GM19455 (cell line): ENCODE data around the gene PRR7.
"Not testable (repeated sequence)": the region's sequence is repeated elsewhere in the genome, so short reads cannot be mapped to it uniquely, and the experiment has no call there.

Experiments
- ATAC-seq: cut with Tn5 transposase; IDR thresholded peaks from one replicate; pipeline ENCODE4 v1.9.1; 2021; ENCODE audit not compliant: unreplicated experiment

Gene PRR7, protein sequence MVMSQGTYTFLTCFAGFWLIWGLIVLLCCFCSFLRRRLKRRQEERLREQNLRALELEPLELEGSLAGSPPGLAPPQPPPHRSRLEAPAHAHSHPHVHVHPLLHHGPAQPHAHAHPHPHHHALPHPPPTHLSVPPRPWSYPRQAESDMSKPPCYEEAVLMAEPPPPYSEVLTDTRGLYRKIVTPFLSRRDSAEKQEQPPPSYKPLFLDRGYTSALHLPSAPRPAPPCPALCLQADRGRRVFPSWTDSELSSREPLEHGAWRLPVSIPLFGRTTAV

DNA sequence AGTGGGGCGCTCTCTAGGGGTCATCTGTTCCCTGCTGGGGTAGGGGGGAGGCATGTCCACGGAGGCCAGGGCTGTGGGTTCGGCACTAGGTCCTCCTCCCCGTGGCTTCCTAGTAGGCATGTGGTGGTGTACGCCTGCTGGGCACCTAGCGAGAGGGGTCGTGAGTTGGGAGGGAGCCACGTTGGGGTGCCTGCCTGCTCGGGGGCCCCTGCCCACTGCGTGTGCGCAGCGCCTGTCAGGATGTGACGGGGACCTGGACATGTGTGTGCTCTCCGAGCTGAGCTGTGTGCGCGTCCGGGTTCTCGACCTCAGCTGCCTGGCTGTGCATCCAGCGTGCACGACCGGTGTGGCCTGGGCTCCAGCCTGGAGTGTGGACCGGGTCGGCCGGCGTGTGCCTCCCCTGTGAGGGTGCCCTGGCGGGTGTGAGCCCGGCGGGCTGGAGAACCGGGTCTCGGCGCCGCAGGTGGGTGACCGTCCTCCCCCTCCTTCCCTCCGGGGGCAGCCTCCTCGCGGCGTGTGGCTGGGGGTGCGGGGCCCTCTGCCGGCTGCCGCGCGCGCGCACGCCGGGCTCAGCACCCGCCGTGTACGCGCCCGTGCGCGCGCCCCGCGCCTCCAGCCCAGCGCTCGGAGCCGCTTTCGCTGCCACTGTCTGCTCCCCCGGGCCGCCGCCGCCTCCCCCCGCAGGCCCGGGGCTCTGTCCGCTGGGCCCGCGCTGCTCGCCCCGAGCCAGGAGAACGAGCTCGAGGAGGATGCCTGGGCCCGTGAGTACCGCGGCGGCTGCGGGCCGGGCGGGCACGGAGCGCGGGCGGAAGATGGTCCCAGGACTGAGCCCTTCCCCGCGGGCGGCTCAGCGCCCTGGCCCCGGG is at the start of gene PRR7:
Gene PRR7, plus strand, starts transcription at position 615 of the 866 bp plus-strand sequence. CDS start 8,254 bp downstream, outside the sequence.
- peak; percentile 52 for ATAC-seq

DNA sequence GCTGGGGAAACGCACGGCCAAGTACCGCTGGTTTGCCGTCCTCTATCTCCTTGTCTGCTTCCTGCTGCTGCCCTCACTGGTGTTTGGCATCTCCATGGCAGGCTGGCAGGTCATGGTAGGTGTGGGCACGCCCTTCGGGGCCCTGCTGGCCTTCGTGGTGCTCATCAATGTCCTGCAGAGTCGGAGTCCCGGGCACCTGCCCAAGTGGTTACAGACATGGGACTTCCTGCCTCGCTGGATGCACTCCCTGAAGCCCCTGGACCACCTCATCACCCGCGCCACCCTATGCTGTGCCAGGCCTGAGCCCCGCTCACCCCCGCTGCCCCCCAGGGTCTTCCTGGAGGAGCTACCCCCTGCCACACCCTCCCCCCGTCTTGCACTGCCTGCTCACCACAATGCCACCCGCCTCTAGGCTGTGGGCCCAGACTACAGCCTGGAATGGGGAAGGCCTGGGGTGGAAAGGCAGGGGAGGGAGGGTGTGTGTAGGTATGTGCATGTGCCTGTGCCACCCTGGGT is 48.7 kb upstream of the PRR7 start:
- ATAC-seq = no peak

DNA sequence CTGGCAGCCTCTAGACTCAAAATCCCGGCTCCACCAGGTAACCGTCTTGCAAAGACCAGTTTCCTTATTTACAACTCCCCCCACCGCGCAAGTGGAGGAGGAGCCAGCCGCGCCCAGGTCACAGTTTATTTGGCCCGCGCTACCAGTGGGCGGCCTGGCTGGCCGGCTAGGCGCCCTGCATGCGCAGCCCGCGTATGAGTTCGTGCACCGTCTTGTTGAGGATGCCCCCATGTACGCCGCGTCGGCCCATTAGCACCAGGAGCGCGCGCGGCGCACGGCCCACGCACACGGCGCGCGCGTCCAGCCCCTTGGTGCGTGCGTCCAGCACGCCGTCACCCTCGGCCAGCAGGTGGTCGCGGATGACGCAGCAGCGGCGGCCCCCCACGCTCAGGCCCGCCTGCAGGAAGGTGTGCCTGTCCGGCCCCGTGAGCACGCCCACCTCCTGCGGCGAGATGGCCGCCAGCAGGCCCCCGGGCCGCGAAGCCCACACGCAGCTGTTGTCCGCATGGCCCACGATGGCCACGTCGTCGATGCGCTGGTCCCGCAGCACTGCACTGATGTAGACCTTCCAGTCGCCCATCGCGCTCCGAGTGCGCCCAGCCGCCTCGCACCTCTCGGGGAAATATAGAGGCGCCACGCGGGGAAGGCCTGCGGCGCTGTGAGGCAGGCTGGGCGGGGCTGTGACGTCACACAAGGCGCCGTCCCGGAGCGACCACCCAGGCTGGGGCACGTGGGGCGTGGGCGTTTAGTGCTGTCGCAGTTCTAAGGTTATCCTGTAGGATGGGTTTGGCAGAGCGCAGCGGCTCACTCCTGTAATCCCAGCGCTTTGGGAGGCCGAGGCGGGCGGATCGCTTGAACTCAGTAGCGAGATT is 46.4 kb upstream of the PRR7 start, which contains the start of gene PFN3:
Gene PFN3, minus strand, starts transcription at position 665 of the 872 bp plus-strand sequence. Its CDS starts 85 bp downstream, at position 580.
- ATAC-seq = no peak

DNA sequence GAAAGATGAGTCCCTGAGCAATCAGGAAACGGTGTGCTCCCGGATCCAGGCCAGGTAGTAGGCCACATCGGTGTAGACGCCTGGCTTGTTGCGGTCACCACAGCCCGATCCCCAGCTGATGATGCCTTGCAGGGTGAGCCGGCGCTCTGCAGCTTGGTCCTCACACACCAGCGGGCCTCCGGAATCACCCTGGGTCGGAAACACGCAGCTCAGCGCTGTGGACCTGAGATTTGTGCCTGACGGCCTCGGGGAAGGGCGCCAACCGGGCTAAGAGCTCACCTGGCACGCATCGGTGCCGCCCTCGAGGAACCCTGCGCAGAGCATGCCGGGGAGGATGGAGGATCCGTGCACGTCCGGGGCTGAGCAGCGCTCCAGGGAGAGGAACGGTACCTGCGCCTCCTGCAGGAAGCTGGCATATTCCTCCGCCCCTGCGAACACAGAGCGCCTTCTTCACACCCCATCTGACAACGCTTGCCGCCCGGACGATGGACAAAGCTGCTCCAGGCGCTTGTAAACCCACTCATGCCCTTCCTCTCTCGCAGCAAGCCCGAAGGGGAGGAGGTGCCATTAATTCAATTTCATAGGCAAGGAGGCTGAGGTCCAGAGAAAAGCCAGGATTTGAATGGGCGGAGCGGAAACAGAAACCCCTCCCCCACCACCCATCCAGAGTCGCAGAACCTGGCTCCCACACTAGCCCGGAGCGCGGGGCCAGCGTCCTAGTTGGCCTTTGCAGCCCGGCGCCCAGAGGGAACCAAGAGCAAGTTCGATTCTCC is 44.2 kb upstream of the PRR7 start:
- ATAC-seq = no peak

DNA sequence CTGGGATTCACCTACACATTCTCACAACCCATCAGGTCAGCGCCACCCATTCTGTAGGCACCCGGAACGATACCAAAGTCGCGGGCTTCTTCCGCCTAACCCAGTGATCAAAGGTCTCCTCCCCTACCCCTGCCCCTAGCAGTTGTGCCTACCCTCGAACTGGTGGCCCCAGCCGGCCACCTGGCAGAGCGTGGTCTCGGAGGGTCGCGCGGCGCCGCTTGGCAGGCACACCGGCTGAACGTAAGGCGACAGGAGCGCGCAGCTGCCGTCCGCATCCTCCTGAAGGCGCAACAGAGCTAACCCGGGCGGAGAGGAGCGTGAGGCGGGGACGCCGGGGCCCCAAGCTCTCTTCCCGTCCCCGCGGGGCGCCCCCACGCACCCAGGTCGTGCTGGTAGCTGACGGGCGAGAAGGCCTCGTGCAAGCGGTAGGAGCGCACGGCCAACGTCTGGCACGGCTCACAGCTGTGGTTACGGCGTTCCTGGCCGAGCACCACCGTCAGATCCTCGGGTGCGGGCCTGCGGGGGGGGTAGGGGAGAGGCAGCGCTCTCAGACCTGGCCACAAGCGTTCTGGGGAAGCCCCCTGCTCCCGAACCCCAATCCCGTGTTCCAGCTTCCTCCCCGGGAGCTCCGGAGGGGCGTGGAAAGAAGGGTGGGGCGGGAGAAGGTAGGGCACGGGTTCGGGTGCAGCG is 43.4 kb upstream of the PRR7 start:
- peak; percentile 15 for ATAC-seq

DNA sequence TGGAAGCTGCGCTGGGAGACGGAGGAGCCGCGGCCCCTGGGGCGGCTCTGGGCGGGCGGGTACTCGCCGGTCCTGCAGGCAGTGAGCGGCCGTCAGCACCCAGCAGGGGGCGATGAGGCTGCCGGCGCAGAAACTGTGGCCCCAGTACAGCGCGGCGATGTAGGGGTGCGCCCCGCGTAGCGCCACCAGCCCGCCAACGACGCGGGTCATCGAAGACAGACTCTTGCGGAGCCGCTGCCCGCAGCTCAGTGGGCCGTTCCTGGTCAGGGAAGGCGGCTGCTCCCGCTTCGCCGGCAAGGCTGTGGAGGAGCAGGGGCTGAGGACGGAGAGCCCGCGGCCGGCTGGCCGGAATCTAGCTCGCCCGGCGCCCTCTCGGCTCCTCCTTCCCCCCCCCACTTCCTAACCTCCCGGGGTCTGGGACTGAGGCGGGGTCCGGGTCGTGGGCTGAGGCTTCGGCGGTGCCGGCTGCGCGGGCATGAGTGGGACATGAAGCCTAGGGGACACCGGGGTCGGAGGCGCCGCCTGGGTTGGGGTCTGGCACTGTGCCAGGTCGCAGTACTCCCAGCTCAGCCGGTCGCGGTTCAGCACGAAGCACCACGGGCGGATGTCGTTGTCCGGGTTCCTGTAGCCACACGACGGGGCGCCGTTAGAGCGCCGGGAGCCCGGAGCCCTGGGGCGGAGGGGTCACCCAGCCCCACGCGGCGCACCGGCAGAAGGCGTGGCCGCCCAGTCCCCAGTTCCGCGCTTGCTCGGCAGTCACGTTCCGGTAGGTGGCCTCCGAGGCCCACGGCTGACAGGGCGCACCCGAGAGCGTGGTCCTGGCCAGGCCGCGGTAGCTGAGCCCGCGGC is 42.6 kb upstream of the PRR7 start:
- peak; percentile 84 for ATAC-seq

DNA sequence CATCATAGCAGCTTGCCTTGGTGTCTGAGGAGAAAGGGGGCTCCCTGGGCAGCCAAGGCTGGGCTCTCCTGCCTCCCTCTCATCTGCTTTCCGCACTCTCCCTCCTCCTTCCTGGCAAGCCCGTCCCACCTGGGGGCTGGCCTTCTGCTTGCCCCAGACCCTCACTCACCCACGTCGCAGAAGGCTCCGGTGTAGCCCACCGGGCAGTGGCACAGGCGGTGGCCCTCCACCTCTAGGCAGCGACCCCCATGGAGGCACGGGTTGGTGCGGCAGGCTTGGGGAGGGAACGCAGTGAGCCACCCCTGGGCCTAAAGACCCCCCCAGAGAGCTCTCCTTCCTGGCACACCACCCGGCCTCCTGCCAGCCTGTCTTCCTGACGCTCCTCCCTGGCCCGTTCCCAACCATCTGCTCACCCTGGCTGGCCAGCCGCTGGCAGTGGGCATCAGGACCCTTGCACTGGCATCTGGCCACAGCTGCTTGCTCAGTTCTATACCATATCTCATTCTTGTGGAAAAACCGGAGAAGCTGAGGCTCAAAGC is 41.9 kb upstream of the PRR7 start:
- no peak for ATAC-seq

DNA sequence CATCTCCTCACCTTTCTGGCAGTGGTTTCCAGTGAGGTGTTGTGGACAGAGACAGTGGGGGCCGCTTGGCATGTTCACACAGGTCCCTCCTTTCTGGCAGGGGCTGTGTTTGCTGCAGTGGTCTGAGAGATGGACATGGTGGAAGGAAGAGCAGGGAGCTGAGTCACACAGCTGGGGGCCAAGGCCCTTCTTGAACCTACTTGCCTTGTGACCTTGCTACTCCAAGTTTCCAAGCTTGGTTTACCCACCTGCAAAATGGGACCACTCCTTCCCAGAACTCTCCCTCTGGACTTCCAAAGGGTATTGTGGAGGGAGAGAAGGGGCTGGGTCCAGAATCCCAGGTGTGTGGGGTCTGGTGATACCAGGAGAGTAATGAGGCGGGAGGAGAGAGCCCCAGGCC is 41.3 kb upstream of the PRR7 start:
- ATAC-seq = no peak

DNA sequence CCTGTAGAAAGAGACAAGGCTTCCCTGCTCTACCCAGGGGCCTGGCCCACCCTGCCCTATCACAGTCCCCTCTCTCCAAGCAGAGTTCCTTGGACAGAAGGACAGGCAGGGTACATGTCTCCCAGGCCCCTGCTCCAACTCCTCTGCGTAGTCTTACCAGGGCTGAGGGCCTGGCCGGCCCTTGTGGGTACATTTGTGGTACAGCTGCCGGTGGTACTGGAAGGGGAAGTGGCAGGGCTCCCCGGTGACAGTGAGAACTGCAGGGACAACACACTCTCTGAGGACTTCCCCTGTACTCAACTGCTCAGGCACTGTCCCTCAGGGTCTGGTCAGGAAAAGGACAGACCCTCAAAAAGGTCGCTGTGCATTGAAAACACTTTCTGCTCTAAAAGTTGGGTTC is 40.8 kb upstream of the PRR7 start:
- ATAC-seq = no peak

DNA sequence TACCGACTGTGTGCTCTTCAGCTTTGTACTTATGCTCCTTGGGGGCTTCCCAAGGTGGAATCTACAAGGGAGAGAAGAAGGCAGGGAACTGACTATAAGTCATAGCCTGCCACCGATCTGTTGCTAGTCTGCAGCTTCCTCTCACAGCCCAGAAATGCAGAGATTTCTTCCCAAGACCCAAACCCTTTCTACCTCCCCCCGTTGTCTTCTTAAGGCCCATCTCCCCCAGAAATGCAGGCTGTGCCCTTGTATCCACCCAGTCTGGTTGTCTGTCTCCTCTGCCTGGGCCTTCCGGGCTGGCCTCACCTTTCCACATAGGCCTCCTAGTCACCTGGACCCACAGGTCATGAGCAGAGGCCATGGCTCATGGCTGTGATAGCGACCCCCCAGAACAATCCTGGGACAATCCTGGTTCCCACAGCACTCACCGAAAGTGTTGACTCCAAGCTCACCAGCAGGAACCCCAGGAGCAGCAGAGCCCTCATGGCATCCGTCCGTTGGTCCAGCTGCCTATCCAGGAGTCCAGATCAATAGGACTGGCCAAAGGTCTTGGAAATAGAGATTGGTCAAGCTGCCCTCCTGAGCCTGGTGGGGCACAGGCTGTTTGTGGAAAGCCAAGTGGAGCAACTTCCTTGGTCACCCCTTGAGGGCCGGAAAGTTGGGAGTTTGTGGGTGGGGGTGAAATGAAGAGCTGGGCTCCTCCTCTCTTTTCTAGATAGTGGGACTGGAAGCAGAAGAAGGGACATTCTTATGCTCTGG is 37.4 kb upstream of the PRR7 start, which contains the start of gene F12:
Gene F12, minus strand, starts transcription at position 522 of the 759 bp plus-strand sequence. Its CDS starts 37 bp downstream, at position 485.
- ATAC-seq = no peak

DNA sequence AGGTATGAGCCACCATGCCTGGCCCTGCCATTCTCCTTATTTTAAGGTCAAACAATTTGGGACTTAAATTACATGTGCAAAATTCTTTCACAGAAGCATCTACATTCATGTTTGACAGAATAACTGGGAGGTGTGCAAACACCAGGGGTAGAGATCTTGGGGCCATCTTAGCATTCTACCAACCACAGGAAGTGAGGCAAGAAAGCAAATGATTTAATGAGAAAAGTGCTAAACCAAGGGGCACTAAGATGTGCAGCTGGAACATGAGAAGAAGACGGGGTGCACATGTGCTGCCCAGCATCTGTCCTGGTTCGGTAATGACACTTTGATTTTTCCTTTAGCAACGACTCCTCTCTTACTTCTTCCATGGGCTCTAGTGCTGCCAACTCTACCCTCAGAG is 36.0 kb upstream of the PRR7 start:
- no peak for ATAC-seq

DNA sequence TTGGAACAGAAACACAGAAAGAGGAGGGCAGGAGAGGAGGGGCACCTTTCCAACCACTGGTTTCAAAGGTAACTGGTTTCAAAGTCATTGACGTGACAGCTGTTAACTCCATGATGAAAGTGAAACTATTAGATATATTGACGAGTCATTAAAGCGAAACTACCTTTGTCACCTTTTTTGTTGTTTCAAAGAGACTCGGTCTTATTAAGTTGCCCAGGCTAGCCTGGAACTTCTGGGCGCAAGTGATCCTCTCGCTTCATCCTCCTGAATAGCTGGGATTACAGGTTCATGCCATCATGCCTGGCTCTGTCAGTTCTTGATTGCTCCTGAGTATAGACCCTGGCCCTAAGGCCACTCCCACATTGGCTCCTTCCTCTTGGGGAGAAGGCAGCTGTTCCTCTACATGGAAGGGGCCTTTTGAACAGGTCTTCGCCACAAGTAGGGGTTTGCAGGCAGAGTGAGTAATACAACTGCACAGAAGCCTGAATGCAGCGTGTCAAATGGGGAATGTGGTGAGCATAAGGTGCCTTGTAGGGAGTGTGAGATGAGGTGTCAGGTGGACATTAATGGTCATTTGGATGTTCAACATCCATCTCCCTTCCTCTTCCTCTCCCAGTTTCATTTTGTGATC is 33.9 kb upstream of the PRR7 start:
- ATAC-seq = no peak

DNA sequence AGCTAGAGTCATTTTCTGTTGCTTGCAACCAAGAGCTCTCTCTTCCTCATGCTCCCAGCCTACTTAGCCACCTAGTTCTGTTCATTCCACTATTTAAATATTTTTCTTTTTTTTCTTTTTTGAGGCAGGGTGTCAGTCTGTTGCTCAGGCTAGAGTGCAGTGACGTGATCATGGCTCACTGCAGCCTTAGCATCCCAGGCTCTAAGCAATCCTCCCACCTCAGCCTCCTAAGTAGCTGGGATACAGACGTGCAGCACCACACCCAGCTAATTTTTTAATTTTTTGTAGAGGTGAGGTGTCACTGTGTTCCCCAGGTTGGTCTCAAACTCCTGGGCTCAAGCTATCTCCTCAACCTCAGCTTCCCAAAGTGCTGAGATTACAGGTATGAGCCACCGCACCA is 32.1 kb upstream of the PRR7 start:
- ATAC-seq = no peak

DNA sequence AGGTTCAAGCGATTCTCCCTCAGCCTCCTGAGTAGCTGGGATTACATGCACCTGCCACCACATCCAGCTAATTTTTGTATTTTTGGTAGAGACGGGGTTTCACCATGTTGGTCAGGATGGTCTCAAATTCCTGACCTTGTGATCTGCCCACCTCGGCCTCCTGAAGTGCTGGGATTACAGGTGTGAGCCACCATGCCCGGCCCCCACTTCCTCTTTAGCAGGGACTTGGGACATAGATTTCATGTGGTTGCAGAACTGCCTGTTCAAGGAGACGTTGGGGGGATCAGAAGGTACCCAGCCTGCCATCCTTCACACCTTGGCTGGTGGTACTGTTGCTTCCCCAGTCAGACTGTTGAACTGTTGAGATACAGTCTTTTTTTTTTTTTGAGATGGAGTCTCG is 29.5 kb upstream of the PRR7 start:
- not testable (repeated sequence) for ATAC-seq

DNA sequence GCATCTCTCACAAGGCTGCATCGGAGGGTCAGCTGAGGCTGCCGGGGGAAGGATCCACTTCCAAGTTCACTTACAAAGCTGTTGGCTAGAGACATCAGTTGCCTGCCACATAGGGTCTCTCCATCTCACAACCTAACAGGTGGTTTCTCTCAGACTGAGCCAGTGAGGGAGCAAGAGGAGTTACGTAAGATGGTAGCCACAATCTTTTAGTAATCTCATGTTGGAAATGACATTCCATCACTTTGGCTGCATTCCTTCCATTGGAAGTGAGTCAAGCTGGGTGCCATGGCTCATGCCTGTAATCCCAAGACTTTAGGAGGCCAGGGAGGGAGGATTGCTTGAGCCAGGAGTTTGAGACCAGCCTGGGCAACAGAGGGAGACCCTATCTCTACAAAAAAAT is 27.6 kb upstream of the PRR7 start:
- ATAC-seq = no peak

DNA sequence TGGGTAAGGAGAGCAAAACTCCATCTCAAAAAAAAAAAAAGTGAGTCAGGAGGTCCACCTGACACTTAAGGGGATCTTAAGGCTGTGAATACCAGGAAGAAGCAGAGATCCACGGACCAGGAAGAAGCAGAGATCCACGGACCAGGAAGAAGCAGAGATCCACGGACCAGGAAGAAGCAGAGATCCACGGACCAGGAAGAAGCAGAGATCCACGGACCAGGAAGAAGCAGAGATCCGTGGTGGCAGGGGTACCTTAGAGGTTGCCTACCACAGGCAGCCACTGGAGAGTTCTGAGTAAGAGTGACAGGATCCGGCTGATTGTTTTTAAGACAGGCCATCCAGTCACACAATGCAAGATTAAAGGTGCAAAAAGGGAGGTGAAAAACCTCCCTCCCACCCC is 26.1 kb upstream of the PRR7 start:
- not testable (repeated sequence) for ATAC-seq
